HL-60/S4 treated with retinoic acid at 250 ng/mL for 4 days and 3 days (cell line): Measurements from ENCODE around the gene MLLT3.

ENCODE experiments used
- in situ Hi-C: fragments of 300-500 bp; cut with MboI; formaldehyde crosslinking; loops from 2 replicates; pipeline ENCODE4 v1.7.0; 2022; ENCODE audit warnings: low sequenced_read_pairs

Gene MLLT3

GRCh38 chr9:20518737-20519136, 103.6 kb downstream of the MLLT3 start:
- in situ Hi-C loops: no loop called here

DNA sequence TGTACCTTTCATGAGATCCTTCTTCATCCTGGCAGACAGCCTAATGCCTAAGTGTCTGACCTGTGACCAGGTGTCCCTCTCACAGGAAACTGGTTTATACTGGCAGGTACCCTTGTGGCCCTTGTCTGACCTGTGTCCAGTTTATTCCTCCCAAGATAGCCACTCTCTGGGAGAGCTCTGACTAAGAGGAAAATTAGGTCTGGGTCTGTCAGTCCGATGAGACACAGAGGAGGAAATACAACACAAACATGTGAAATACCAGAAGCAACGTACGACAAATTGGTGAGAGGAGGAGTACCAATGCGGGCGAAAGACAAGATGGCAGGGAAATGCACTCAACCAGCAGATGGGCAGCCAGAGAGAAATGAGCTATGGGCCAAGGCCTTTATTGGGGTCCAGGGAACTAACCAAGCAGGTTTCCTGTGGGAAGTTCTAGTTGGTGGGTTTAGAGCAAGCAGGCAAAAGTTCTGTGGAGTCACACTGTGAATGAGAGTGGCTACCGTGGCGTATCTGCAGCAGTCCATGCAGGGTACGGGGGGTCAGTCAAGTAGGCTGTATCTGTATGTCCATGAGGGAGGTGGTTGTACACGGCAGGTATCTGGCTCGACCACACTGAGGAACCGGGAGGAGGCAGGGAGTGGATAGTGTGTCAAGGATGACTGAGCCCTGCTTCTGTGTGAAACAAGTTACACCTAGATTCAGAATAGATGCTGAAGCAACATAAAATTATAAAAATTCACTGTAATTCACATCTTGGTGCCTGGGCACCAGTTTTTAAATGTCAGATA, 109.0 kb downstream of the MLLT3 start:
- in situ Hi-C loops: no loop called here

- in situ Hi-C loops: no loop called here
Observed at GRCh38 chr9:20512636-20513035, 109.7 kb downstream of the MLLT3 start.

DNA sequence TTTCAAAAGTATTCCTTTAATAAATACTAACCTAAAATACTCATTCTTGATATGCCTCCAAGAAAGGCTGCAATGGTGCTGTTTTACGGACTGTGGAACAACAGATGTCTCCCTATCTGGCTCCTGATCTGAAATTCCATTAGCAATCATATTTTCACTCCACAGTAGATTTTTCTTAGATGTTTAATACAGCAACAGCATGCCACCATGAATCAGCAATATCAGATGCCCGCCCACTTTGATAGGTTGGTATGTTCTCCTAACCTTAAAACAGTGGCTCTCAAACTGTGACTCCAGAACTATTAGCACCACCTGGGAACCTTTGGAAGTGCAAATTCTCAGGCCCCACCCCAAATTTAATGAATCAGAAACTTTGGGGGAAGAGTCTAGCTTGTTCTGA, 110.2 kb downstream of the MLLT3 start:
- in situ Hi-C loops: no loop called here

DNA sequence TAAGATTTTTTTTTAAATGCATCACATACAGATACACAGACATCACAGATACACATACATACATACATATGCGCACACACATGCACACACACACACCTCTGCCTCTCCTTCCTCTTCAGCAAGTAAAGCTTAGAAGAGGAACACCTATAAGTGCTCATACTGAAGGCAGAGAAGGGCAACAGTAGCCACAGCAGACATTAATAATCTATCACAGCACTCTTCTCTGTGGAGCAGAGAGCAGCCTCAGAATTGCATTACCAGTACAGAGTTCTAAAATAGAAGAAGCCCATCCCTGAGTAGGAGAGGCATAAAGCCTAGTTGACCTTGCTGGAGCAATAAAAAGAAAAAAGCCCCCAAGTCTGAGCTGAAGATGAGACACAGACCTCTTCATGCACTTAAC, 110.6 kb downstream of the MLLT3 start:
- in situ Hi-C loops: no loop called here

- in situ Hi-C loops: no loop called here
Observed at GRCh38 chr9:20509466-20509865, 112.8 kb downstream of the MLLT3 start.

- in situ Hi-C loops: no loop called here
Observed at GRCh38 chr9:20508242-20508641, 114.1 kb downstream of the MLLT3 start.

GRCh38 chr9:20507431-20507830, 114.9 kb downstream of the MLLT3 start:
- in situ Hi-C loops: no loop called here

DNA sequence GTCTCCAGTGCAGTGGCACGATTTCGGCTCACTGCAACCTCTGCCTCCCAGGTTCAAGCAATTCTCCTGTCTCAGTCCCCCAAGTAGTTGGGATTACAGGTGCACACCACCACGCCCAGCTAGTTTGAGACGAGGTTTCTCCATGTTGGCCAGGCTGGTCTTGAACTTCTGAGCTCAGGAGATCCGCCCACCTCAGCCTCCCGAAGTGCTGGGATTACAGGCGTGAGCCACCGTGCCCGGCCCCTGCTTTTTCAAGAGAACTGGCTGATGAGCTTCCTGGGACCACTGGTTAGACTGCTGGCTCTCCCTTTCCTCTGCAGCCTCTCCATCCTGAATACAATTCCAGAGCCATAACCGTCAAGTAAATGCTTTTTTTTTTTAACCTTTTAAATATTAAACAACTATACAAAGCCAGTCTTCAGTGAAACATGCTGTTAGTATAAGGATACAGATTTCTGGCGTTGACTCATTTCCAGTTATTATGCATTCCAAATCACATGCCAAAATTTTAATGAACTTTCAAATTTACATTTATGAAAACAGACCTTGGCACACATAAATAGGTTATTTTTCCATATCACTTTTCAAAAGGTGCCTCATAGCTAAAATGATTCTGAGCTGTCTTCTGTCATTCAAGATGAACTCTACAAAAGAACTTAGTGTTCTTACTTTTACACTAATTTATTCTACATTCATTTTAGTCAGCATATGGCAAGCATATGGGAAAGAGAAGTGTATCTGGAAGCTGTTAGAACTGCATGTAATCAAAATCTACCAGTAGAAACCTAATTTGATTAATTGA, 116.0 kb downstream of the MLLT3 start:
- in situ Hi-C loops: no loop called here

- in situ Hi-C loops: no loop called here
Observed at GRCh38 chr9:20505574-20505973, 116.7 kb downstream of the MLLT3 start.

- in situ Hi-C loops: no loop called here
Observed at GRCh38 chr9:20504930-20505329, 117.4 kb downstream of the MLLT3 start.

GRCh38 chr9:20500101-20500500, 122.2 kb downstream of the MLLT3 start:
- in situ Hi-C loops: no loop called here

DNA sequence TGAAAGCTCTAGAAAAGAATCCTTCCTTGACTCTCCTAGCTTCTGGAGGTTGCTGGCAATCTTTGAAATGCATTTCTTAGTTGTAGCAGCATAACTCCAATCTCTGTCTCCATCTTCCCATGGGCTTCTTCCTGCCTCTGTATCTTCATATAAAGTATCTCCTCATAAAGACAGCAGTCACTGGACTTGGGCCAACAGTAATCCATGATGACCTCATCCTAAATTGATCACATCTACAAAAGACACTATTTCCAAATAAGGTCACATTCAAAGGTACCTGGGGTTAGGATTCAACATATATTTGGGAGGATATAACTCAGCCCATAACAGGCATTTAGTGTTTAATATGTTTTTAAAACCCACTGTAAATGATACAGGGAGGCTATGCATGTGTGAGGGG, 123.3 kb downstream of the MLLT3 start:
- in situ Hi-C loops: no loop called here

DNA sequence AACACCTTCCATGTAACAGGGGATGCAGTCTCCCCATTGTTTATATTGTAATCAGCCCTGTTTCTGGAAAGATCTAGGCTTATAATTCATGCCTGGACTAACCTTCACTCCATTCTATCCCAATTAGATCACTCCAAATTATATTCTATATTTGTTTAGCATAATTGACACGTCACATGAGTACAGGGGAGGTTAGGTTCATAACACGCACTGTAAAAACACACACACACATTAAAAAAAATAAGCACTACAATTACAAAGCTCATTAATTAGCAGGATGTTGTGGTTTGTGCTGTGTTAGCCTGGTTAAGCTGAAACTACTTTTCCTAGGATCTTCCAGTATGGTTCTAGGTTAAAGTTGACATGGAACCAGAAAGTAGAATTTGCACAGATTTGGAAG, 126.0 kb downstream of the MLLT3 start:
- in situ Hi-C loops: no loop called here

DNA sequence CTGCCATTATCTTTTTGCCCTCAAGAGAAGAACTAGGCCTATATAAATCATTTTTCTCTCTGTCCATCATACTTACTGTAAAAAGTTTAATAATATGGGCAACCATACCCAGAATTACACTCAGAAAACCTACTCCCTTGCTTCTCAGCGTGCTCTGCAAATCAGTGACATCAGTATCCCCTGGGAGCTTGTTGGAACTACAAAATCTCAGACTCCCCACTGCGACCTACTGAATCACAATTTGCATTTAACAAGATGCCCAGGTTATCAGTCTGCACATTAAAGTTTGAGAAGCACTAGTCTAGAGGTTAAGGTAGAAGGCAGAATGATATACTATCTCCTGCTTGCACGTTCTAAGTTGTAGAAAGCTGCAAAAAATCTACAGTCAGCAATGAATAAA, 127.2 kb downstream of the MLLT3 start:
- in situ Hi-C loops: no loop called here

- in situ Hi-C loops: no loop called here
Observed at GRCh38 chr9:20494035-20494434, 128.3 kb downstream of the MLLT3 start.

DNA sequence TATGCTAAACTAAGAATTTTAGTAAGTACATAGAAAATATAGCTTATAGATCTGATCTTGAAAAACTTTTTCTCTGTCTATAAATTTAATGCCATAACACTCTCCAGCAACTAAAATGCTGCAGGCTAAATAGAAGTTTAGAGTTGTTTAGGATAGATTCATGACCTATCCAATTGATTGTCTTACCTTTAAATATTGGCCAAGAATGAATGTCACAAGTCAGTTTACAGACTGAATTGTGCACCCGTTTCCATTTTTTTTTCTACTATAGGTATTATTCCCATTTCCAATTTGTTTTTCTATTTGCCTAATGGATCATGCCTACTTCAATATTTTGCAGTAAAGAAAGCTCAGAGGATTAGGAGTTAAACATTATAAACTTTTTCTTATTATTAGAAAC, 129.5 kb downstream of the MLLT3 start:
- in situ Hi-C loops: no loop called here

DNA sequence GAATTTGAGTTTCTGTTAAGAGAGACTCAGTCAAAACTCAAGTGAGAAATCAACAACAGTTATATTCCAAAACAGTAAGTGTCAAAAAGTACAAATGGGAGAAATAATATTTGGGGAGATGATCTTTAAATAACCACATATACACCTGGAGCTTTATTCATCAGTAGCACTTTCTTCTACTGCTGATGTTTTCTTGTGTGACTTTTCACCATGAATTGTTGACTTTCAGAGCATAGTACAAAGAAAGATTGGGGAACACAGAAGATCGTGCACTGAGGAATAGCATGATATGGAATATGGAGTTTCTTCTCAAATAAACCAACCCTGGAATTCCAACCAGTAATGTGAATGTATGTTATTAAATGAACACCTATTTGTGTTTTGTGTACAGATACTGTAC, 130.7 kb downstream of the MLLT3 start:
- in situ Hi-C loops: no loop called here

GRCh38 chr9:20490246-20490834, 132.0 kb downstream of the MLLT3 start:
- in situ Hi-C loops: no loop called here

DNA sequence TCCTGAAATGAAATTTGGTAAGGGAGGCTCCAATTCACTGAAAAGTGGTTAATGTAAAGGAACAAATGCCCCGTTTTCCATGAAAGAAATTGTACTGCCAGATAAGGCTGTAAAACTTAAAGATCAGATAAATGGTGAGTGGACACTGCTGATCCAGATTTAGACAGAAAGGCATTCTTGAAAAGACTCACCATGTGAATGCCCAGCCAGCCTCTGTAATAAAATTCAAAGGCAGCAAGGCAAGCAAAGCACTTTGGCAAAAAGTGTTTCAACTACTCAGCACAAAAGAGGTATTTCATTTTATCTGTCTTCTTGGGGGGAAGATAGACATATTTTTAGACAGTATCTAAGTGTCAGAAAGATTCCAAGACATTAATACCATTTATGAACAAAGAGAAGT, 133.6 kb downstream of the MLLT3 start:
- in situ Hi-C loops: no loop called here

DNA sequence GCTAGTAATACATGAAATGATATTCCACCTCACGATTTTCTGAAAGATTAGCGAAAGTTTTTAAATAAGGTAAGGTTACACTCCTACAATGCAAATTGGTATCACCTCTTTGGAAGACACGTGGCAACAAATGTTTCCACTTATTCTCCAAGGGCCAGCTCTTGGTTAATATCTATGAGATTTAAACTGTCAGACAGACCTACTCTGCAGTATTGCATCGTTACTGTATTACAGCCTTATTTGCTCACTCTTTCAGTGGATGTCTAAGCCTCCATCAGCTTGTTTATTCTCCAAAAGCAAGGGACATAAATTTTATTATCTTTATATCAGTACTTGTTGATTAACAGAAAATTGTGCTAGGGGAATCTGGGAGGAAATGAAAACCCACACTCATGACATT, 135.7 kb downstream of the MLLT3 start:
- in situ Hi-C loops: no loop called here

- in situ Hi-C loops: no loop called here
Observed at GRCh38 chr9:20481437-20481836, 140.9 kb downstream of the MLLT3 start.
